ENCODE data around the gene RAB35.

DNA sequence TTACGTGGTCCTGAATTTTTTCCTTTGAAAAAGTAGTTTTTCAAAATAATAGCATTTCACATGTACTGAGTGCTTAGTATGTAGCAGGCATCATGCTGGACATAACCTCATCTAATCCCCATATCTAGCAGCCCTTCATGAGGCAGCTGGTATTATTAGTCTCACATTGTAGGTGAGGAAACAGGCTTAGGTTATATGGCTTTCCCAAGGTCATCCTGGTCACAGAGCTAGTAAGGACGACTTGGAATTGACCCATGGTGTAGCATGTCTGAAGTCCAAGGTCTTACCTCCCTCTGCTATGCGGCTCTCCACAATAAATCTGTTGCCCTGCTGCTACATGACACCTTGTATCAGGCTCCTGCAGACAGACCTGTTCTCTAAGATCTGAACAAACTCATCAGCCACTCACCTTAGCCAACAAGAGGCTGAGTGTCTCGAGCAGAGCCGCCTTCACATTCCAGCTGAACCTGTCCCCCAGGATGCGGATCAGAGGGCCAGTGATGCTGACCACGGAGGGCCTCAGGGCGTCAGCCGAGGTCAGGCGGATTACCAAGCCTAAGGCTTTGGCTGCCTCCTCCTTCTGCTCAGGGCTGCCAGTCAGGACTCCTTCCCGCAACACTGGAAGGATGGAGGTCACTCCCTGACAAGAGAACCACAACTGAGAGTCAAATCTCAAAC, 19.7 kb upstream of the RAB35 start:
- TF ChIP-seq, protein P1, sequence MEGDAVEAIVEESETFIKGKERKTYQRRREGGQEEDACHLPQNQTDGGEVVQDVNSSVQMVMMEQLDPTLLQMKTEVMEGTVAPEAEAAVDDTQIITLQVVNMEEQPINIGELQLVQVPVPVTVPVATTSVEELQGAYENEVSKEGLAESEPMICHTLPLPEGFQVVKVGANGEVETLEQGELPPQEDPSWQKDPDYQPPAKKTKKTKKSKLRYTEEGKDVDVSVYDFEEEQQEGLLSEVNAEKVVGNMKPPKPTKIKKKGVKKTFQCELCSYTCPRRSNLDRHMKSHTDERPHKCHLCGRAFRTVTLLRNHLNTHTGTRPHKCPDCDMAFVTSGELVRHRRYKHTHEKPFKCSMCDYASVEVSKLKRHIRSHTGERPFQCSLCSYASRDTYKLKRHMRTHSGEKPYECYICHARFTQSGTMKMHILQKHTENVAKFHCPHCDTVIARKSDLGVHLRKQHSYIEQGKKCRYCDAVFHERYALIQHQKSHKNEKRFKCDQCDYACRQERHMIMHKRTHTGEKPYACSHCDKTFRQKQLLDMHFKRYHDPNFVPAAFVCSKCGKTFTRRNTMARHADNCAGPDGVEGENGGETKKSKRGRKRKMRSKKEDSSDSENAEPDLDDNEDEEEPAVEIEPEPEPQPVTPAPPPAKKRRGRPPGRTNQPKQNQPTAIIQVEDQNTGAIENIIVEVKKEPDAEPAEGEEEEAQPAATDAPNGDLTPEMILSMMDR (IDR thresholded peaks at IDR 0.05) = no peak
- no peak for TF ChIP-seq EZH2 (IDR thresholded peaks at IDR 0.05; ENCODE audit: borderline replicate concordance, insufficient read depth, low read depth, low read length, poor library complexity, severe bottlenecking)
